ENCODE results near the gene COL6A1.
"Not testable (repeated sequence)": the region's sequence is repeated elsewhere in the genome, so short reads cannot be mapped to it uniquely, and the experiment has no call there.

COL6A1 gene

DNA sequence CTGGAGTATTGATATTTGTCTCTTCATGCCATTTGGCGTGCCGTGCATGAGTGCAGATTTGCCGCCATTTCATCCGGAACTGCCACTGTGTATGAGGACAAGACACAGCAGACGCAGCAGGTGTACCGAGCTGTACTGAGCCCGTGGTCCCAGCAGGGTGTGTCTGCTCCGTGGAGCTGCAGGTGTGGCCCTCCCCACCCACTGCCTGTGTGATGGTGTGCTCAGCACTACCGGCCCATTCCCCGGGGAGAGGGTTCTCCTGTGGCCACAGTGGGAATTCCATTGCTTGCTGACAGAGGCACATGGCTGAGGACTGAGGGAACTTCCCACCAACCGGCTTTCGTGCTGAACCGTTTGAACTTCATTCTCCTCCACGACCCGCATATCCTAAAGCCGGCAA, 34.3 kb upstream of the COL6A1 start:
- DNase-seq (ENCODE audit: low spot score): no peak

DNA sequence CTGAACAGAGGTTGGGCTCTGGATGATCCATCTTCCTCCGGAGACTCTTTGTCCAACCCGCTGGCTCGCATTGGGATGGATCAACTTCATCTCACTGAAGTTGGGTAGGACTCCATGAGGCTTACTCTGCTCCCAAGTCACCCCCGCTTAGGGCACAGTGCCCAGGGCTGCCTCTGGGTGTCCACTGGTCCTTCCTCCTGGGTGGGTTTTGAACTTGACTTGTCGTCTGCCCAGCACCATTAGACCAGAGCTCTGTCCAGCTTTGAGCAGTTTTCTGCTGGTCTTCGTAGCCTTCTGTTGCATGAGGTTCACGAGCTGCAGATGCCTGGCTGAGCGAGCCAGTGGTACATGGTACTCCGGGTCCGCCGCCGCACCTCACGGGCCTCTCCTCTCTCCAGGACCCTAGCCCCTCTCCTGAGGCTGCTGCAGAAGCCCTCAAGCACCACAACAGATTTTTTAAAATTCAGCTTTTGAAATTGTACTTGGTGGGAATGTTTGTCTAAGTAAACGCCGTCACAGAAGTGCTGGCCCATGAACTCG, 33.8 kb upstream of the COL6A1 start:
- DNase-seq (ENCODE audit: low spot score): no peak

DNA sequence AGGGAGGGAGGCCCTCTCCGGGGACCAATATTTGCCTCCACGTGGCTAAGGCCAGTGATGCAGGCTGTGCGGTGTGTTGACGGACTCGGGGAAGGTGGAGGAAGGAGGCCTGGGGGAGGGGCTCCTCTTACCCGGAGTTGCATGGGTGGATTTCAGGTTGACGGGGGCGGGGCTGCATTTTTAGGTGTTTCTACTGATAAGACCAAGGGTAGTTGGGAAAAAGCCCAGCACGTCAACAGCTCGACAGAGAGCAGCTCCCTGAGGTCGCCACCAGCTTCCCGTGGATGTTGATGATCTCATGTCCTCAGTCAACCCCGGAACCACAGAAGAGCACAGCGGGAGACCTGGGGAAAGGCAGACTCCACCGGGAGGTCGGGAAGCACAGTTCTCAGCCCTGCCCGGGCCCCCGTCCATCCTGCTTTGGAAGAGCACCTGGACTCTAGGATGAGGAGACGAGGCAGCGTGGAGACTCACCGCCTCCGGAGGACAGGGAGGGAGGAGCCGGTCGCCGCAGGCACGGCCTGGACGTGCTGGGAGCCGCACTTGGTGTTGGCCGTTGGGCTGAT, 32.9 kb upstream of the COL6A1 start:
- DNase-seq (ENCODE audit: low spot score): no peak

DNA sequence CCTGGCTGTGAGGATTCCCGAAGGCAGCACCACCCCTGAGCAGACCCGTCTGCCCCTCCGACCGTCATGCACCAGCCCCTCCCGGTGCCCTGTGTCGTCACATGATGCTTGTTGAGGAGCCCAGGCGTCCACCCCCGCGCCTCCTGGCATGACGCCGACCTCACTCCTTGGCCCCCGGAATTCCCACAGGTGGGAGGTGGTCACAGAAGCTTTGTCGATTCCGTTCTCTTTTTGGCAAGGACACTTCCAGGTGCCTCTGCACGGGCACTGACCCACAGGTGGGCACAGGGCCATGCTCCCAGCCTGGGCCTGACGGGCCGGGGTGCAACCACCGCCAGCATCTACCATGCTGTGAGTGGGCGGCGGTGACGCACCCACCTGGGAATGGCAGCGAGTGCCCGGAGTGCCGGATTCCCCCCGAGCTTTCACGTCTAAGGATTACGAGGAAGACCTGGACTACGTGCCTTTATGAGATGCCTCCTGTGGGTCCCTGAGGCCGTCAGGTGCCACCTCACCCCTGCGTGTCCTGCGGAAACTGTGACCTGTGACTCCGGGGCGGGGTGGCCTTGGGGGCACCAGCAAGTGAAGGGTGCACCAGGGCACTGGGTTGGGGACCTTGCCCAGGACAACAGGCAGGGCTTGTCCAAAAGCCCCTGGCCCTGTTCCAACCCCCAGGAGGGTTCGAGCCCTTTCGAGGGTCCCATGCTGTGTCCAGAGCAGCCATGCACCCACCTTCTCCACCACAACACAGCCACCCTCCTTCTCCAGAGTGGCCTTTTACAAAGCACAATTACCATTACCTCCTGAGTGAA, 31.4 kb upstream of the COL6A1 start:
- DNase-seq (ENCODE audit: low spot score): no peak

DNA sequence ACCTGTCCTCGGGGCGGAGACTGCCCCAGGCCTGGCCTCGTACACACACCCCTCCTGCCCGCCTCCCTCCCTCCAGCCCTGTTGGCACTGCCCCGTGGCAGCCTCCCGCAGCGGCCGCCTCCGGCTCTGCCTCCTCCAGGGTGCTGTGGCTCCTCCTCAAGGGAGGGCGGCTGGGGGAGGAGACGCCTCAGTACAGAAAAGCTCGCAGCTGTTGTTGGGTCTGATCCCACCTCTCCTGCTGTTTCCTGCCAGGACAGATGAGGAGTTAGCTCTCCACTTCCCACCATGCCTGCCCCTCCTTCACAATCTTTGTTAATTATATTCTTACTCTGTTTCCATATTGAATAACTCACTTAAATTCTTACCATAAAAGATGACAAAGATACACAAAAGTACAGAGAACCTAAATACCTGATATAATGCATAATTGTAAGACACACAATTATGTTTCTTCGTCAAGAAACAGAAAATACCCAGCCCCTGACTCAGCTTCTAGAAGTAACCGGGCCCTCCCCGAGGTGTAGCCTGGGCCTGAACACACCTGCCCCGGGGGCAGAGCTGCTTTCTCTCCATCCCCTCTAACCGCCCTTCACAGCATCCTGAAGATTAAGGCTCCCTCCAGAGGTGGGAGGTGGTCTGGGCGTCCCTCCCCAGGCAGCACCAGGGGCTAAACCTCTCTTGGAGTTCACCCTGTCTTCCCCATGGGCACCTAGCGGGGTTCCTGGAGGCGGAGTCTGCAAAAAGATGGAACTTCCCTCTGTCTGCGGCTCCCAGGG, 30.6 kb upstream of the COL6A1 start:
- DNase-seq (ENCODE audit: low spot score): no peak

DNA sequence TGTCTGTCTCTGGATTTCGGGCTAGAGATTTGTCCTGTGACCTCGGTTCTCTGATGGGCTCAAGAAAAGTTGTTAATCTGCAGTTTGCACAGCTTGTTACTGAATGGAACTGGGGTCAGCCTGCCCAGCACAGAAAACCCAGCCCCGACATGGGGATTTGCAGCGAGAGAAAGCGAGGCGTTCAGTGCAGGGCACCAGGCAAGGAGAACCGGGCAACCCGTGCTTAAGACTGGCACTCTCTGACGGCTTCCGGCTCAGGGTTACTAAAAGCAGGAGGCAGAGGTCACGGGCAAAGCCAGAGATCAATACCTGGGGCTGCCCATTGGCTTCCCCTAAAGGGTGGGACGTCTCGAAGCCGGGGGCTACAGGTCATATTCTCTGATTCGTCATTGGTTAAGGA, 29.9 kb upstream of the COL6A1 start:
- DNase-seq (ENCODE audit: low spot score): no peak

DNA sequence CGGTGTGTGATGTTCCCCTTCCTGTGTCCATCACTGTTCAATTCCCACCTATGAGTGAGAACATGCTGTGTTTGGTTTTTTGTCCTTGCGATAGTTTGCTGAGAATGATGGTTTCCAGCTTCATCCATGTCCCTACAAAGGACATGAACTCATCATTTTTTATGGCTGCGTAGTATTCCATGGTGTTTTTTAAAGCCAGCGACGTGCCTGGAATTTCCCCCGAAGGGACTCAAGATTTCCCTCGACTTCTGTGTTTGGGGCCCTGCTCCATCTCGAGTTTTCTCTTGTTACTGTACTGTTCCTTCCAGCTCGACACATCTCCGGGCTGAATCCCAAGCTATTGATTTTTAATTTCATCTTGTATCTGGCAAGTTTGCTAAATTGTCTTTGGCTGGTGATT, 29.0 kb upstream of the COL6A1 start:
- DNase-seq (ENCODE audit: low spot score): not testable (repeated sequence)

DNA sequence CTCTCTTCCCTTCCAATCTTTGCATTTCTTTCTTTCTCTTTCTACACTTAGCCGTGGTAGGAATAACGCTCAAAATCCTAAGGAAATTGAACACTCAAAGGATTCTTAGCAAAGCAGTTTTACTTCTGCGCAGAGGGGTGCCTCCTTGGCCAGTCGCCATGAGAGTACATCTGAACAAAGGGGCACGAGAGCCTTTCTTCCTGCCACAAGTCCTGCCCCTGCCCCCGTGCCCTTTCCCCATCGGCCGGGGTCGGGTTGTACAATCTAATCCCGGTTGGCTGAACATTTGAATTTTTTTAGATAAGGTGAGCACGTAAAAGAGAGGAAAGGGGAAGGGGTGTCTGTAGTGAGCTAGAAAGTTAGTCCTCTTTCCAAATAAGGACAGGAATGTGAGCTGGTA, 28.6 kb upstream of the COL6A1 start:
- no peak for DNase-seq (ENCODE audit: low spot score)

DNA sequence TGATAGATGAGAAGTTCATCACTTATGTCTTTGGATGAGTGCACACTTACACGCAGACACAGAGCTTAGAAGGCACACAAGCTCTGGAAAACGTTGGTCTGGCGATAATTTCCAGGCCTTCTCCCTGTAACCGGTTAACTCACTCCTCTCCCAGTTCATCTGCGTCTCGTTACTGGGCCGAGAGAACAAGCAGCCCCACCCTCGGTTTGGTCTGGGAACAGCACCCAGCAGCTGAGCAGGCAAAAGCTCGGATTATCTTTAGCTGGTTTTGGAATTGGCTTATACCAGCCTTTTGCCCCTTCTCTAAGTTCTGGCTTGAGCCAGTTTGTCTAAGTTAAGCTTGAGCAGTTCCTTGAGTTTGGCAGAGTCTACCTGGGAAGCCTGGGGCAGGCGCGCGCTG, 27.3 kb upstream of the COL6A1 start:
- DNase-seq (ENCODE audit: low spot score): no peak

DNA sequence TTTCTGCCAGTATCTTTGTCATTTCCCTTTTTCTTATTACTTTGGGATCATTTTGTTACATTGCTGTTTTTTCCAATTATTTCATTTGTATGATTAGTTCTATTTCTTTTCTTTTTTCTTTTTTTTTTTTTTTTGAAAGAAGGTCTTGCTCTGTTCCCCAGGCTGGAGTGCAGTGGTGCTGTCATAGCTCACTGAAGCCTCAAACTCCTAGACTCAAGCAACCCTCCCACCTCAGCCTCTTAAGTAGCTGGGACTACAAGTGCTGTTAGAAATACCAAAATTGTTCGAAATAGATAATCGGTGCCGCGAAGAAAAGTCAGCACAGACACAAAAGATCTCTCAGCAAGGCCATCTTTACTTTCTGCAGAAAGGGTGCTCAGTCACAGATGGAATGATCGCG, 26.6 kb upstream of the COL6A1 start:
- DNase-seq (ENCODE audit: low spot score): no peak

DNA sequence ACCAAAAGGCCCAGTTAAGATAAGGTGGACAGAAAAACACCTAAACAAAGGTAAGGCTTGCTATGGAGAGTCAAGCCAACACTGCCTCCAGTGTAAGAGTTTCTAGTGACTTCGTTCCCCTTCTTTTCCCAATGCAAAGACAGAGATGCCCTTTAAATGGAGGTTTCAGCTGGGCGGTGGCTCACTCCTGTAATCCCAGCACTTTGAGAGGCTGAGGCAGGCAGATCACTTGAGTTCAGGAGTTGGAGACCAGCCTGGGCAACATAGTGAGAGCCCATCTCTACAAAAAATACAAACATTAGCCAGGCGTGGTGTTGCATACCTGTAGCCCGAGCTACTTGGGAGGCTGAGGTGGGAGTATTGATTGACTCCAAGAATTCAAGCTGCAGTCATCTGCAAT, 24.0 kb upstream of the COL6A1 start:
- no peak for DNase-seq (ENCODE audit: low spot score)

DNA sequence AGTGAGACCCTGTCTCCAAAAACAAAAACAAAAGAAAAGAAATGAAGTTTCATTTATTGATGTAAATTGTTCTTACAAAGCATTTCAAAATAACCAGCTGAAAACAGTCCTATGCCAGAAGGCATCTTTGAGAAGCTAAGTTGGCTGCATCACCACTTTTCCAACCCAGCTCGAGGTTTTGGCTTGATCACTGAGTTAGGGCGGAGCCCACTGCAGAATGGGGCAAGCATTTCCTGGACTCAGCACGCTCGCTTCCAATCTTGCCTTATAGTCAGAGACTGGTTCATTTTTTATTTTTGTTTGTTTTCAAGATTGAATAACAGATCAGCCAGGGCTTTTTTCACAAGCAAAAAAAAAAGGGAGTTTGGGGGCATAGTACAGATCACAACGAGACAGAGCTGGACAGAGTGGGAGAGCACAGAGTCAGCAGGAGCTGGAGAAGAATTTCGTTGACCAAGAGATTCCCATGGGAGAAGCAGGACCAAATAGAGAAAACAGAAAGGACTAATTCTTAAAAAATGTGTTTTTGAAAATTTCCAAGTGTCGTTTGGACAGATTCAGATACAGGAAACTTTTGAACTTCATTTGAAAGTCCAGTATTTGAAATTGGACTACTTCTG, 23.5 kb upstream of the COL6A1 start:
- DNase-seq (ENCODE audit: low spot score): no peak

DNA sequence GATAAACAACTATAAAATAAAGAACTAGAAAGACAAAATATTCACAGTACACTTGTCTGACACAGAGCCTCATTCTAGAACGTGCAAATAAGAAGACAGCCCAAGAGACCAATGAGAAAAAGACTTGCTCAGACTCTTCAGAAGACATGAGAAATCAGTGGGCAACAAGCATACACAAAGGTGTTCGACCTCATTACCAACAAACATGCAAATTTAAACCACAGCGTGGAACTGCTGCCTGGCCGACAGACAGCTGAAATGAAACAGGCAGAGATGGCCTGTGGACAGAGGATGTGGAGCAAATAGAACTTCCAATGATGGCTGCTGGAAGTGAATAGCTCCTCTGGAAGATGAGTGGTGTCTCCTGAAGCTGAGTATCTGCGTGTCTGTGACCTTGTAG, 22.4 kb upstream of the COL6A1 start:
- DNase-seq (ENCODE audit: low spot score): no peak

DNA sequence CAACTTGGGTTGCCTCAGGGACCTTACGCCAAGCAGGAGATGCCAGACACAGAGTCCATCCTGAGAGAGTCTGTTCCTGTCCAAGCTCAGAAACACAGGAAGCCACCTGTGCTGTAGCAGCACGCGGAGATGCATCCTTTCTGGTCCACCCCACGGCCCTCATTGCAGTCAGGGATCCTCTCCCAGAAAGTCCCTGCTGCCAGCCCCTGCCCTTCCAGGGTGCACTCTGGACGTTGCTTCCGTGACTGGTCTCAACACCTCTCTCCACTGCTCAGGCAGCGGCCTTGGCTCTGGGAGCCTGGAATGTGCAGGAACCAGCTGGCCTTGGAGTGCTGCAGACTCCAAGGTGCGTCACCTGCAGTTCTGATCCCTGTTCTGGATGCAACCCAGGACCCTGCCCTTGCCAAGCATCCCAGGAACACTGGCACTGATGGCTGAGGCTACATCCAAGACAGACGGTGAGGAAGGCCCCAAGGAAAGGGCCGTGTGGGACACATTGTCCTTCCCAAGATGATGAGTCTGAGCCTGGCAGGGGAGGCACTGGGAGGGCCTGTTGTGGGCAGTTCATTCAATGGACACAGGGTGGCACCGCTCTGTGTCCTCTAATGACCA, 21.7 kb upstream of the COL6A1 start:
- no peak for DNase-seq (ENCODE audit: low spot score)

DNA sequence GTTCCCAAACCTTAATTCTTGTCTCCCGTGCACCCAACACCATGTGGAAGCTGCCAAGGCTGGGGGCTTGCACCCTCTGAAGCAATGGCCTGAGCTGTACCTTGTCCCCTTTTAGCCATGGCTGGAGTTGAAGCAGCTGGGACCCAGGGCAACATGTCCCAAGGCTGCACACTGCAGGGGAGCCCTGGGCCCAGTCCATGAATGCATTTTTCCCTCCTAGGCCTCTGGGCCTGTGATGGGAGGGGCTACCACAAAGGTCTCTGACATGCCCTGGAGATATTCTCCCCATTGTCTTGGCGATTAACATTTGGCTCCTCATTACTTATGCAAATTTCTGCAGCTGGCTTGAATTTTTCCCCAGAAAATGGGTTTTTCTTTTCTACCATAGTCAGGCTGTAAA, 20.2 kb upstream of the COL6A1 start:
- not testable (repeated sequence) for DNase-seq (ENCODE audit: low spot score)

DNA sequence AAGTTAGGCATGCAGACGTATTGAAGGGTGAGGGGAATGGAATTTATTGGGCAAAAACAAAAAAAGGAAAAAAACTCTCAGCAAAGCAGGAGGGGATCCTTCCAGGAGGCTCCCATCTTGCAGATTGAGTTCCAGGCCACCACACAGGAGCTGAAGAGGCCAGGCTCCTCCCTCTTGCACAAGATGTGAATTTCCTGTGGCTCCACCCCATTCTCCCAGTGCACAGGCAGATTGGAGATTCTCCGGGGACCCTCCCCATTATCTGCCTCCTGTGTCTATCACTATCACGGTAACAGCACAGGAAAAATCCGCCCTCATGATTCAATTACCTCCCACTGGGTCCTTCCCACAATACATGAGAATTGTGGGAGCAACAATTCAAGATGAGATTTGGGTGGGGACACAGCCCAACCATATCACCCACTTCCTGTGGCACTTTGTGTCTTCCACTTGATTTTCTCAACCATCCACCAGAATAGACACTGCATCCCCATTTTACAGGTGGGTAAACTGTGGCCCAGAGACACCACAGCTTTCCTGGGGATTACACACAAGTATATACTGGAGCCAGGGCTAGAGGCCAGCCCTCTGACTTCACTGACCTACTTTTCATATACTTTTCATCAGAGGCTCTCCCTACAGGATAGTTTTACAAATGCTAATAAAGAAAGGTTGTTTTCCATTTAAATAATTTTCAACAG, 18.9 kb upstream of the COL6A1 start:
- DNase-seq (ENCODE audit: low spot score): no peak

DNA sequence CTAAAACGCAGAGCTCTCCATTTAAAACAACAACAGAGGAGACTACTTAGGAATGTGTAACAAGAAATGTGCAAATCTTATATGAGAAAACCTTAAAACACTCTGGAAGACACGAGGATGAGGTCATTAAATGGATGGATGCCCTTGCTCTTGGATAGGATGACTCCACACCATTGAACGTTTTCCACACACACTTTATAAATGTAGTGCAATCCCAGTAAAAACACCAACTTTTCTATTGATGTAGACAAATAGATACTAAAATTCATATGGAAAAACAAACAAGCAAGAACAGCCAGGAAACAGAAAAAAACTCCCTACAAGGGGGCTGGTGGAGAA, 18.4 kb upstream of the COL6A1 start:
- no peak for DNase-seq (ENCODE audit: low spot score)

DNA sequence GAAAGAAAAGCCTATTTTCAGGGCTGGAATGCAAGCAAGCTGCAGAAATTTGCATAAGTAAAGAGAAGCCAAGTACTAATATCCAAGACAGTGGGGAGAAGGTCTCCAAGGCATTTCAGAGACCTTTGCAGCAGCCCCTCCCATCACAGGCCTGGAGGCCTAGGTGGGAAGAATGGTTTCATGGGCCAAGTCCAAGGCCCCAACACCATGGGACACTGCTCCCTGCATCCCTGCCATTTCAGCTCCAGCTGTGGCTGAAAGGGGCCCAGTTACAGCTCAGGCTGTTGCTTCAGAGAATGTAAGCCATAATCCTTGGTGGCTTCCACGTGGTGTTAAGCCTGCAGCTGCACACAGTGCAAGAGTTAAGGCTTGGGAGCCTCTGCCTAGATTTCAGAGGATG, 16.9 kb upstream of the COL6A1 start:
- DNase-seq (ENCODE audit: low spot score): no peak

DNA sequence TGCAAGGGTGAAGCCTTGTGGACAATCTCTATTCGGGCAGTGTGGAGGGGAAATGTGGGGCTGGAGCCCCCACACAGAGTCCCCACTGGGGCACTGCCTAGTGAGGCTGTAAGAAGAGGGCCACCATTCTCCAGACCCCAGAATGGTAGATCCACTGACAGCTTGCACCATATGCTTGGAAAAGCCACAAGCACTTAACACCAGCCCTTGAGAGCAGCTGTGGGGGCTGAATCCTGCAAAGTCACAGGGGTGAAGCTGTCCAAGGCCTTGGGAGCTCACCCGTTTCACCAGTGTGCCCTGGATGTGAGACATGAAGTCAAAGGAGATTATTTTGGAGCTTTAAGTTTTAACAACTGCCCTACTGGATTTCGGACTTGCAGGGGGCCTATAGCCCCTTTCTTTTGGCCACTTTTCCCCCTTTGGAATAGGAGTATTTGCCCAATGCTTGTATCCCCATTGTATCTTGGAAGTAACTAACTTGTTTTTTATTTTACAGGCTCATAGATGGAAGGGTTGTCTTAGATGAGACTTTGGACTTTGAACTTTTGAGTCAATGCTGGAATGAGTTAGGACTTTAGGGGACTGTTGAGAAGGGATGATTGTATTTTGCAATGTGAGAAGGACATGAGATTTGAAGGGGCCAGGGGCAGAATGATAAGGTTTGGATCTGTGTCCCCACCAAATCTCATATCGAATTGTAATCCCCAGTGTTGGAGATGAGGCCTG, 16.3 kb upstream of the COL6A1 start:
- DNase-seq (ENCODE audit: low spot score): no peak

DNA sequence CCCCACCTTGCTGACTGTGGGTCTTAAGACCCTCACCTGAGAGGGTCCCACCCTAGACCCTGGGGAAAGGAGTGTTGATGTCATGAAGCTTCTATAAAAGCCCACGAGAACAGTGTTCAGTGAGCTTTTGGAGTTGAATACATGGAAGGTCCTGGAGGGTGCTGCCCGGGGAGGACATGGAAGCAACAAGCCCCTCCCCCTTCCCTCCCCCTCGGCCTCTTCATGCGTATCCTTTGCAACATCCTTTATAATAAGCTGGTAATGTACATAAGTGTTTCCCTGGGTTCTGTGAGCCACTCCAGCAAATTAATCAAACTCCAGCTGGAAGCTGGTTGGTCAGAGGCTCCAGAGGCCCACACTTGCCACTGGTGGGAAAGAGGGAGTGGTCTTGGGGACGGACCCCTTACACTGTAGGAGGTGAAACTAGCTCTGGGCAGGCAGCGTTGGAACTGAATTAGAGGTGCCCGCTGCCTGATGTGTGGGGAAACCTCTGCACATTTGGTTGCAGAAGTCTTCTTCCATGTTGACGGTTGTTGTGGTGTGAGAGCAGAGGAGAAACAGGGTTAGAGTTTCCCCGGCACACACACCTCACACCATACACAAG, 14.7 kb upstream of the COL6A1 start:
- no peak for DNase-seq (ENCODE audit: low spot score)
